ENCODE measurements around the gene TAX1BP1. TPM values are rescaled to one million over a fixed set of nuclear protein-coding genes. Genes with fewer than 3 reads are reported as not detected.

TAX1BP1 gene
- total RNA-seq, 1 donor from 2014 or later: 133 TPM

DNA sequence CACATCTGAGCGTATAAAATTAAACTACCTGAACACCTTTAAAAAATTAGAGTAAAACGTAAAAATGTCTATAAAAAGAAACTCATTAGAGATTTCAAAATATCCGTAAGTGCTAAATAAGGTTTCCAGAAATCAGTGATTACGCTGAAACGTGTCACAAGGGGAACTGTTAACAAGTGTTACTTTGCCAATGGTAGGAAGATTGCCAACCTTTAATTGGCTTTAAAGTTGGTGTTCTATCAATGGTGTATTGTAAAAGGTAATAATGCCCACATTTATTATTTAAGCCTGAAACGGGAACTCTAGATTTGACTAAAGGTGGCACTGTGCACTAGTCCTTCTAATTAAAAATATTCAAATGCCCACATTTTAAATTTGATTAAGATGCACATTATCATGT lies 39.5 kb upstream of the TAX1BP1 start:
- Histone ChIP-seq H3K4me3 (ENCODE audit: insufficient read depth, low read depth, low read length) (no peak overlapping the region), H3K27ac (ENCODE audit: low read depth, low read length) (no peak overlapping the region), H3K79me2 (ENCODE audit: insufficient read depth, low read length) (no peaks in the 10 kb centered on the region), H3K9me3 (ENCODE audit: insufficient read depth, low read depth, low read length) (no peaks in the 10 kb centered on the region), H3K27me3 (ENCODE audit: insufficient read depth, low read length) (no peaks in the 10 kb centered on the region), H3K4me1 (ENCODE audit: insufficient read depth, low read length) (no peaks in the 10 kb centered on the region), H3K9ac (ENCODE audit: low read length) (no peak overlapping the region), H2AFZ (ENCODE audit: low read depth, low read length) (no peak overlapping the region), H3K4me2 (ENCODE audit: low read length) (no peak overlapping the region), H4K20me1 (ENCODE audit: insufficient read depth, low read length) (no peaks in the 10 kb centered on the region), H3K36me3 (ENCODE audit: insufficient read depth, low read length) (no peaks in the 10 kb centered on the region)
- no peak for FAIRE-seq
- Mint-ChIP-seq H3K4me3 (ENCODE audit: unreplicated experiment) (no peak overlapping the region), H3K27ac (ENCODE audit: unreplicated experiment) (no peak overlapping the region), H3K9me3 (ENCODE audit: unreplicated experiment) (no peaks in the 10 kb centered on the region), H3K4me1 (ENCODE audit: low read depth, unreplicated experiment) (peaks cover 2% of the 10 kb centered on the region), H3K36me3 (ENCODE audit: low read depth, unreplicated experiment) (no peaks in the 10 kb centered on the region), H3K27me3 (ENCODE audit: low read depth, unreplicated experiment) (no peaks in the 10 kb centered on the region)
- DNase-seq (ENCODE audit: low read depth): no peak
- no peak for TF ChIP-seq EZH2 (IDR thresholded peaks at IDR 0.05; ENCODE audit: insufficient read depth, low read length)
- TF ChIP-seq, protein P1, sequence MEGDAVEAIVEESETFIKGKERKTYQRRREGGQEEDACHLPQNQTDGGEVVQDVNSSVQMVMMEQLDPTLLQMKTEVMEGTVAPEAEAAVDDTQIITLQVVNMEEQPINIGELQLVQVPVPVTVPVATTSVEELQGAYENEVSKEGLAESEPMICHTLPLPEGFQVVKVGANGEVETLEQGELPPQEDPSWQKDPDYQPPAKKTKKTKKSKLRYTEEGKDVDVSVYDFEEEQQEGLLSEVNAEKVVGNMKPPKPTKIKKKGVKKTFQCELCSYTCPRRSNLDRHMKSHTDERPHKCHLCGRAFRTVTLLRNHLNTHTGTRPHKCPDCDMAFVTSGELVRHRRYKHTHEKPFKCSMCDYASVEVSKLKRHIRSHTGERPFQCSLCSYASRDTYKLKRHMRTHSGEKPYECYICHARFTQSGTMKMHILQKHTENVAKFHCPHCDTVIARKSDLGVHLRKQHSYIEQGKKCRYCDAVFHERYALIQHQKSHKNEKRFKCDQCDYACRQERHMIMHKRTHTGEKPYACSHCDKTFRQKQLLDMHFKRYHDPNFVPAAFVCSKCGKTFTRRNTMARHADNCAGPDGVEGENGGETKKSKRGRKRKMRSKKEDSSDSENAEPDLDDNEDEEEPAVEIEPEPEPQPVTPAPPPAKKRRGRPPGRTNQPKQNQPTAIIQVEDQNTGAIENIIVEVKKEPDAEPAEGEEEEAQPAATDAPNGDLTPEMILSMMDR (IDR thresholded peaks at IDR 0.05; ENCODE audit: insufficient read depth, low read depth, low read length): no peak

DNA sequence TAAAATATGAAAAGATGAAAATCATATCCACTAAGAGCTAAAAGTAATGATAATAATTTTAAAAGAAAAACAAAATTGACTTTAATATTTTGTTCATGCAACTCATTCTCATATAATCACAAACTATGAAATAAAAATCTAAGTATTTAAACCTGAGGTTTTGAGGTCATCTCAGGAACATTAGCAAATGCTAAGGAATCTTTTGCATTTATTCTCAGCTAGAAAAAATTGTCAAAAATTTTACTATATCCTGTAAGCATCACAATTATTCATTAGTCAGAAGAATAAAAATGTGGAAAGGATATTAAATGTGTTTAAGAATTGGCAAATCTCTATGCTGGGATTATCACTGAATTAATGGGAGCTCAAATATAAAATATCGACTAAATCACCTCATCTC lies 36.8 kb upstream of the TAX1BP1 start:
- H3K4me2 ChIP-seq (ENCODE audit: low read length): no peak overlapping the region
- H3K27ac Mint-ChIP-seq (ENCODE audit: unreplicated experiment): no peak overlapping the region
- no peaks in the 10 kb centered on the region for H3K4me1 Mint-ChIP-seq (ENCODE audit: low read depth, unreplicated experiment)
- DNase-seq (ENCODE audit: low read depth) (no peak), FAIRE-seq (no peak)
- H3K4me1 ChIP-seq (ENCODE audit: insufficient read depth, low read length): no peaks in the 10 kb centered on the region
- H3K79me2 ChIP-seq (ENCODE audit: insufficient read depth, low read length): no peaks in the 10 kb centered on the region
- no peaks in the 10 kb centered on the region for H3K36me3 Mint-ChIP-seq (ENCODE audit: low read depth, unreplicated experiment)
- H3K9me3 ChIP-seq (ENCODE audit: insufficient read depth, low read depth, low read length): no peaks in the 10 kb centered on the region
- no peak overlapping the region for H2AFZ ChIP-seq (ENCODE audit: low read depth, low read length)
- no peaks in the 10 kb centered on the region for H3K9me3 Mint-ChIP-seq (ENCODE audit: unreplicated experiment)
- no peak overlapping the region for H3K4me3 Mint-ChIP-seq (ENCODE audit: unreplicated experiment)
- H3K27me3 ChIP-seq (ENCODE audit: insufficient read depth, low read length): no peaks in the 10 kb centered on the region
- no peak overlapping the region for H3K27ac ChIP-seq (ENCODE audit: low read depth, low read length)
- H3K27me3 Mint-ChIP-seq (ENCODE audit: low read depth, unreplicated experiment): no peaks in the 10 kb centered on the region
- H3K36me3 ChIP-seq (ENCODE audit: insufficient read depth, low read length): no peaks in the 10 kb centered on the region
- H3K4me3 ChIP-seq (ENCODE audit: insufficient read depth, low read depth, low read length): no peak overlapping the region
- H3K9ac ChIP-seq (ENCODE audit: low read length): no peak overlapping the region
- TF ChIP-seq, protein P1 (IDR thresholded peaks at IDR 0.05; ENCODE audit: insufficient read depth, low read depth, low read length): no peak
- no peak for TF ChIP-seq EZH2 (IDR thresholded peaks at IDR 0.05; ENCODE audit: insufficient read depth, low read length)
- H4K20me1 ChIP-seq (ENCODE audit: insufficient read depth, low read length): no peaks in the 10 kb centered on the region

DNA sequence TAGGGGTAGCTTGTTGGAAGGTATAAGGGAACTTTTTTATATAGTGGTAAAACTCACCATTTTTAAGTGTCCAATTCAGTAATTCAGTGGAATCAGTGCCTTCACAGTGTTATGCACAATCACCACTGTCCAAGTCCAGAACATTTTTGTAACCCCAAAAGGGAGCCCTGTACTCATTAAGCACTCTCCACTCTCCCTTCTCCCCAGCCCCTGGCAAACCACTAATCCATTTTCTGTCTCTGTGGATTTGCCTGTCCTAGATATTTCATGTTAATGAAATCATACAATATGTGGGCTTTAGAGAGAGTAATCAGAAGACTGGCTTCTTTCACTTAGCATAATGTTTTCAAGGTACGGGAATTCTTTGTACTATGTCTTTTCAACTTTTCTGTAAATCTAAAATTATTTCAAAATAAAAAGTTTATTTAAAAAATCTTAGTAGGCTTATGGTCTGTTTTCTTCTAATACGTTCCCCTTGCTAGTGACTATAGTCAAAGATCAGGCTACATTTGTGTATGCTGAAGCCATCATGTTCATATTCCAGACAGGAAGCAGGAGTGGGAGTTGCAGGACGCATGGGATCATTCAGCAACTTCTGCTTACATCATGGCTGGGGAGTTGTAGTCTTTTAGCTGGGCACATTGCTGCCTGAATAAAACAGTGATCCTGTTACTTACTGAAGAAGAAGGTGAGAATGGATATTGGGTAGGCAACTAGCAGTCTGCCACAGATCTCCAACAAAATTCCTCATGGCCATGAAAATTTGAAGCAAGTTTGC lies 35.4 kb upstream of the TAX1BP1 start:
- Histone ChIP-seq H3K4me2 (ENCODE audit: low read length) (no peak overlapping the region), H3K36me3 (ENCODE audit: insufficient read depth, low read length) (no peaks in the 10 kb centered on the region), H3K4me1 (ENCODE audit: insufficient read depth, low read length) (peaks cover 6% of the 10 kb centered on the region), H3K79me2 (ENCODE audit: insufficient read depth, low read length) (no peaks in the 10 kb centered on the region), H3K27ac (ENCODE audit: low read depth, low read length) (no peak overlapping the region), H3K4me3 (ENCODE audit: insufficient read depth, low read depth, low read length) (no peak overlapping the region), H3K27me3 (ENCODE audit: insufficient read depth, low read length) (no peaks in the 10 kb centered on the region), H4K20me1 (ENCODE audit: insufficient read depth, low read length) (no peaks in the 10 kb centered on the region), H2AFZ (ENCODE audit: low read depth, low read length) (no peak overlapping the region), H3K9me3 (ENCODE audit: insufficient read depth, low read depth, low read length) (no peaks in the 10 kb centered on the region), H3K9ac (ENCODE audit: low read length) (no peak overlapping the region)
- TF ChIP-seq EZH2 (IDR thresholded peaks at IDR 0.05; ENCODE audit: insufficient read depth, low read length): no peak
- TF ChIP-seq, protein P1 (IDR thresholded peaks at IDR 0.05; ENCODE audit: insufficient read depth, low read depth, low read length): no peak
- FAIRE-seq: peak; percentile 47
- Mint-ChIP-seq H3K27ac (ENCODE audit: unreplicated experiment) (no peak overlapping the region), H3K27me3 (ENCODE audit: low read depth, unreplicated experiment) (no peaks in the 10 kb centered on the region), H3K9me3 (ENCODE audit: unreplicated experiment) (no peaks in the 10 kb centered on the region), H3K4me1 (ENCODE audit: low read depth, unreplicated experiment) (no peaks in the 10 kb centered on the region), H3K36me3 (ENCODE audit: low read depth, unreplicated experiment) (no peaks in the 10 kb centered on the region), H3K4me3 (ENCODE audit: unreplicated experiment) (no peak overlapping the region)
- no peak for DNase-seq (ENCODE audit: low read depth)
